HepG2 (cell line): ENCODE results near the gene GSK3B. TPM values are rescaled to one million over a fixed set of nuclear protein-coding genes. Genes with fewer than 3 reads are reported as not detected.
A peak's percentile ranks its signal among the peaks of the same experiment; 100 is the strongest.

ENCODE experiments used
- CBX5 ChIP-seq: sonication (generic); formaldehyde crosslinking; IDR thresholded peaks from 2 replicates; pipeline ENCODE4 v1.4.0; 2020; ENCODE audit warnings: missing genetic modification reagents, borderline replicate concordance
- ELK4 ChIP-seq: sonication (generic); formaldehyde crosslinking; IDR thresholded peaks from 2 replicates; pipeline ENCODE4 v1.9.0; 2021; ENCODE audit warnings: missing genetic modification reagents, borderline replicate concordance
- GLI4 ChIP-seq: sonication (generic); formaldehyde crosslinking; IDR thresholded peaks from 2 replicates; pipeline ENCODE4 v1.5.1; 2020; ENCODE audit warnings: missing genetic modification reagents, mild to moderate bottlenecking, moderate library complexity, borderline replicate concordance
- HBP1 ChIP-seq: IDR thresholded peaks from 2 replicates; pipeline ENCODE4 v1.6.1; 2016; ENCODE audit warnings: low read depth, control low read depth
- KMT2B ChIP-seq: IDR thresholded peaks from 2 replicates; pipeline ENCODE4 v1.6.1; 2016; ENCODE audit warnings: missing genetic modification reagents, missing compliant biosample characterization
- LCORL ChIP-seq, 2 experiments: fragments of 450-650 bp in 1 of 2; sonication (generic) in 1 of 2; formaldehyde crosslinking in 1 of 2; IDR thresholded peaks; 2 replicates each; pipeline versions ENCODE4 v1.5.0 to v1.6.1; 2017 to 2020; ENCODE audit warnings: antibody characterized with exemption in 1 of 2, missing genetic modification reagents in 1 of 2
- NR2F1 ChIP-seq, 2 experiments: fragments of 450-650 bp in 1 of 2; formaldehyde crosslinking in 1 of 2; IDR thresholded peaks; 2 replicates each; pipeline versions ENCODE4 v1.5.0 to v1.6.1; 2016 to 2020; ENCODE audit warnings: mild to moderate bottlenecking in 1 of 2, missing compliant biosample characterization in 1 of 2, missing genetic modification reagents in 1 of 2, moderate library complexity in 1 of 2
- RAD21 ChIP-seq: fragments of 450-650 bp; formaldehyde crosslinking; IDR thresholded peaks from 2 replicates; pipeline ENCODE4 v1.5.0; 2020; ENCODE audit warnings: mild to moderate bottlenecking
- ZBTB1 ChIP-seq: sonication (generic); formaldehyde crosslinking; IDR thresholded peaks from 2 replicates; pipeline ENCODE4 v1.4.0; 2020; ENCODE audit warnings: missing genetic modification reagents, borderline replicate concordance
- ZHX1 ChIP-seq: sonication (generic); formaldehyde crosslinking; IDR thresholded peaks from 2 replicates; pipeline ENCODE4 v1.8.1; 2022; ENCODE audit warnings: low read depth, mild to moderate bottlenecking, missing genetic modification reagents
- ZKSCAN8 ChIP-seq: IDR thresholded peaks from 2 replicates; pipeline ENCODE4 v1.6.1; 2016; ENCODE audit warnings: borderline replicate concordance, missing genetic modification reagents, missing compliant biosample characterization
- ZMAT5 ChIP-seq: sonication (generic); formaldehyde crosslinking; IDR thresholded peaks from 2 replicates; pipeline ENCODE4 v1.5.0; 2020; ENCODE audit warnings: mild to moderate bottlenecking, low read depth, missing genetic modification reagents, borderline replicate concordance
- ZNF12 ChIP-seq: sonication (generic); formaldehyde crosslinking; IDR thresholded peaks from 2 replicates; pipeline ENCODE4 v1.5.0; 2020; ENCODE audit warnings: missing genetic modification reagents
- ZNF138 ChIP-seq: sonication (generic); formaldehyde crosslinking; IDR thresholded peaks from 2 replicates; pipeline ENCODE4 v1.5.0; 2020; ENCODE audit warnings: mild to moderate bottlenecking, low read depth, missing genetic modification reagents
- ZNF20 ChIP-seq: sonication (generic); formaldehyde crosslinking; IDR thresholded peaks from 2 replicates; pipeline ENCODE4 v1.4.0; 2020; ENCODE audit warnings: mild to moderate bottlenecking, moderate library complexity, missing genetic modification reagents
- ZNF30 ChIP-seq: sonication (generic); formaldehyde crosslinking; IDR thresholded peaks from 2 replicates; pipeline ENCODE4 v1.5.0; 2020; ENCODE audit warnings: mild to moderate bottlenecking, missing genetic modification reagents
- ZNF646 ChIP-seq: sonication (generic); formaldehyde crosslinking; IDR thresholded peaks from 2 replicates; pipeline ENCODE4 v1.9.0; 2021; ENCODE audit warnings: mild to moderate bottlenecking, missing genetic modification reagents
- ZNF891 ChIP-seq: sonication (generic); formaldehyde crosslinking; IDR thresholded peaks from 2 replicates; pipeline ENCODE4 v1.5.0; 2020; ENCODE audit warnings: mild to moderate bottlenecking, missing genetic modification reagents
- polyA plus RNA-seq, 8 experiments: library from polyadenylated mRNA; depleted of rRNA in 3 of 8; stranded (reverse) in 7 of 8; unstranded in 1 of 8; fragments of >200 nt; fragmentation: Illumina TruSeq in 4 of 8; extraction: Trizol in 4 of 8; gene quantifications; 2 replicates each; pipeline versions ENCODE4 v1.2.1 to v1.2.3, GENCODE V29; 2011 to 2016; ENCODE audit warnings: low read depth in 4 of 8, missing spikeins in 1 of 8, mixed read lengths in 1 of 8; ENCODE audit not compliant: insufficient read depth in 1 of 8
- total RNA-seq, 5 experiments: library from RNA; depleted of rRNA; stranded (reverse); fragments of >200 nt; fragmentation: Illumina TruSeq; extraction: Trizol; gene quantifications; 2 replicates each; pipeline ENCODE4 v1.2.3, GENCODE V29; 2016; ENCODE audit warnings: low read depth in 1 of 5

GSK3B gene
- total and polyA plus RNA-seq, 2 of the 13 experiments (the other 11 are each of a cell fraction or from before 2014, with no cell fraction given) = 22.3 to 30.1 TPM

- TF ChIP-seq HBP1 (CRISPR knock-in tag) = no peak
- no peak for TF ChIP-seq ZBTB1 (CRISPR knock-in tag)
- TF ChIP-seq ZNF20 (CRISPR knock-in tag) = no peak
- no peak for TF ChIP-seq KMT2B (CRISPR knock-in tag)
- no peak for TF ChIP-seq ZNF646 (CRISPR knock-in tag)
- TF ChIP-seq ZNF30 = no peak
- no peak for TF ChIP-seq ZMAT5 (CRISPR knock-in tag)
- no peak for TF ChIP-seq ZNF891 (CRISPR knock-in tag)
- TF ChIP-seq CBX5 (CRISPR knock-in tag) = peak; percentile 53; the same call in 1 of the 2 replicates
- TF ChIP-seq RAD21 = no peak
- peak; percentile 35 to 59; a peak in 3 of 4 replicates for TF ChIP-seq NR2F1 (CRISPR knock-in tag; IDR thresholded peaks at IDR 0.05)
- no peak for TF ChIP-seq ZHX1
- no peak for TF ChIP-seq ZNF12 (CRISPR knock-in tag)
- TF ChIP-seq GLI4 (CRISPR knock-in tag) = no peak
- no peak for TF ChIP-seq ELK4
- no peak for TF ChIP-seq ZNF138 (CRISPR knock-in tag)
- no peak for TF ChIP-seq LCORL (IDR thresholded peaks at IDR 0.05)
- TF ChIP-seq LCORL (CRISPR knock-in tag; IDR thresholded peaks at IDR 0.05) = peak; percentile 75; the same call in 1 of the 2 replicates
- TF ChIP-seq ZKSCAN8 (CRISPR knock-in tag) = no peak
Observed at GRCh38 chr3:119825820-119826219, 268.4 kb downstream of the GSK3B start (continued).
